BLaER1 (cell line): Measurements from ENCODE around the gene ITGA11.
"Not testable (repeated sequence)": the region's sequence is repeated elsewhere in the genome, so short reads cannot be mapped to it uniquely, and the experiment has no call there.

Experiments
- H3K27ac ChIP-seq: shearing (Covaris generic); formaldehyde crosslinking; 2 replicates; pipeline ENCODE4 v1.8.1; 2022
- H3K27me3 ChIP-seq: shearing (Covaris generic); formaldehyde crosslinking; 2 replicates; pipeline ENCODE4 v1.8.1; 2022
- H3K36me3 ChIP-seq: shearing (Covaris generic); formaldehyde crosslinking; 2 replicates; pipeline ENCODE4 v1.8.1; 2022
- H3K4me1 ChIP-seq: shearing (Covaris generic); formaldehyde crosslinking; 2 replicates; pipeline ENCODE4 v1.8.1; 2022
- H3K4me2 ChIP-seq: shearing (Covaris generic); formaldehyde crosslinking; 2 replicates; pipeline ENCODE4 v1.8.1; 2022
- H3K4me3 ChIP-seq: shearing (Covaris generic); formaldehyde crosslinking; 2 replicates; pipeline ENCODE4 v1.8.1; 2022
- H3K9ac ChIP-seq: shearing (Covaris generic); formaldehyde crosslinking; 2 replicates; pipeline ENCODE4 v1.8.1; 2022
- H3K9me3 ChIP-seq: shearing (Covaris generic); formaldehyde crosslinking; 2 replicates; pipeline ENCODE4 v1.8.1; 2022
- H4K20me1 ChIP-seq: shearing (Covaris generic); formaldehyde crosslinking; 2 replicates; pipeline ENCODE4 v1.8.1; 2022
- Cebpa-rat ChIP-seq: shearing (Covaris generic); IDR thresholded peaks from 2 replicates; pipeline ENCODE4 v1.8.1; 2022

ITGA11 gene

DNA sequence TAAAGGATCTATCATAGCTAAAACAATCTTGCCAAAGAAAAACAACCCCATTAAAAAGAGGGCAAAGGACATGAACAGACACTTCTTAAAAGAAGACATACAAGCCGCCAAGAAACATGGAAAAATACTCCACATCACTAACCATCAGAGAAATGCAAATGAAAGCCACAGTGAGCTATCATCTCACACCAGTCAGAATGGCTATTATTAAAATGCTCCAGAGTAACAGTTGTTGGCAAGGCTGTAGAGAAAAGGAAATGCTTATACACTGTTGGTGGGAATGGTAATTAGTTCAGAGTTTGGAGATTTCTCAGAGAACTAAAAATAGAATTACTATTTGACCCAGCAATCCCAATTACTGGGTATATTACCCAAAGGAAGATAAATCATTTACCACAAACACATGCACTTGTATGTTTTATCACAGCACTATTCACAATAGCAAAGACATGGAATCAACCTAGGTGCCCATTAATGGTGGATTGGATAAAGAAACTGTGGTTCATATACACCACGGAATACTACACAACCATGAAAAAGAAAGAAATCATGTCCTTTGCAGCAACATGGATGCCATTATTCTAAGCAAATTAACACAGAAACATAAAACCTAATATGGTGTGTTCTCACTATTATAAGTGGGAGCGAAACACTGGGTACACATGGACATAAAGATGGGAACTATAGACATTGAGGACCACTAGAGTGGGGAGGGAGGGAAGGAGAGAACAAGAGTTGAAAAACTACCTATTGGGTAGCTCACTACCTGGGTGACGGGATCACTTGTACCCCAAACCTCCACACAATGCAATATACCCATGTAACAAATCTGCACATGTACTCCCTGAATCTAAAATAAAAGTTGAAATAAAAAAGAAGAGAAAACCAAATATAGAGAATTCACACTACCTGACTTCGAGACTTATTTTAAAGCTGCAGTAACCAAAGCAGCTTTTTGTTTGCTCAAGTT is 32.6 kb downstream of the ITGA11 start:
- no peak for TF ChIP-seq Cebpa-rat
- H3K4me3 ChIP-seq, result no peak overlapping the region
- H3K4me1 ChIP-seq, result no peaks in the 10 kb centered on the region
- H3K36me3 ChIP-seq, result no peaks in the 10 kb centered on the region
- no peaks in the 10 kb centered on the region for H4K20me1 ChIP-seq
- no peaks in the 10 kb centered on the region for H3K9me3 ChIP-seq
- no peak overlapping the region for H3K27ac ChIP-seq
- H3K27me3 ChIP-seq, result no peaks in the 10 kb centered on the region
- no peak overlapping the region for H3K4me2 ChIP-seq
- no peak overlapping the region for H3K9ac ChIP-seq

DNA sequence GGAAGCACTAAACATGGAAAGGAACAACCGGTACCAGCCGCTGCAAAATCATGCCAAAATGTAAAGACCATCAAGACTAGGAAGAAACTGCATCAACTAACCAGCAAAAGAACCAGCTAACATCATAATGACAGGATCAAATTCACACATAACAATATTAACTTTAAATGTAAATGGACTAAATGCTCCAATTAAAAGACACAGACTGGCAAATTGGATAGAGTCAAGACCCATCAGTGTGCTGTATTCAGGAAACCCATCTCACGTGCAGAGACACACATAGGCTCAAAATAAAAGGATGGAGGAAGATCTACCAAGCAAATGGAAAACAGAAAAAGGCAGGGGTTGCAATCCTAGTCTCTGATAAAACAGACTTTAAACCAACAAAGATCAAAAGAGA is 34.0 kb downstream of the ITGA11 start:
- not testable (repeated sequence) for H3K9ac ChIP-seq, H3K9me3 ChIP-seq, H3K4me2 ChIP-seq, H3K27me3 ChIP-seq, H3K27ac ChIP-seq, H4K20me1 ChIP-seq, H3K4me1 ChIP-seq, H3K4me3 ChIP-seq, H3K36me3 ChIP-seq

DNA sequence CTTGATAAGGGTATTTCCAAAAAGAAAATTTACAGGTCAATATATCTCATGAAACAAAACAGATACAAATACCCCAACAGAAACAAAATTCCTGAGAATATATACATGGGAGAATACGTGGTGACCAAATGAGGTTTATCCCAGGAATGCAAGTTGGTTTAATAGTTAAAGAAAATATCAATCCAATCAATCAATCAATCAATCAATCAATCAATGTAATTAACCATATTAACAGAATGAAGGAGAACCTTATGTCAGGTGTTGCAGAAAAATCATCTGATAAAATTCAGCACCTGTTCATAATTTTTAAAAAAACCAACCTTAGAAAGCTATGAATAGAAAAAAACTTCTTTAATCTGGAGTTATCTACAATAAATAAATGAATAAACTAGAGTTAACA is 35.9 kb downstream of the ITGA11 start:
- Histone ChIP-seq H3K4me3 (no peak overlapping the region), H4K20me1 (no peaks in the 10 kb centered on the region), H3K4me1 (peaks cover 8% of the 10 kb centered on the region), H3K27me3 (no peaks in the 10 kb centered on the region), H3K9ac (no peak overlapping the region), H3K4me2 (no peak overlapping the region), H3K27ac (no peak overlapping the region), H3K36me3 (no peaks in the 10 kb centered on the region), H3K9me3 (peaks cover 7% of the 10 kb centered on the region)
- no peak for TF ChIP-seq Cebpa-rat

DNA sequence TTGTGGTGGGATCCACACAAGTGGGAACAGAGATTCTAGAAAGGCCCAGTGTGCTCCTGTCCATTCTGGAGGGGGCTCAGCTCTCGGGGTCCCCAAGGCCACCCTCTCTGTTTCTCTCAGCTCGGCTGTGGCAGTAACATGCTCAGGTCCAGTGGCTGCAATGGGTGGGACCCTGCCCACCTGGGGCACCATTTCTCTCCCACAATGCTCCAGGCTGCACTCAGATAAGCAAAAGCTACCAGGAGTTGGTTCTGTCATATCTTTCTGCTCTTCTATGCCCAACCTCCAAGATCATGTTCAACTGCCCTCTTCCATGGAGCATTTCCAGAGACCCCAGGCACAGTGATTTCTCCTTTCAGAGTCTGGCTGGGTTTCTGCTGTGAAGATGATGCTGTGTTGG is 40.8 kb downstream of the ITGA11 start:
- no peaks in the 10 kb centered on the region for H3K36me3 ChIP-seq
- H3K9ac ChIP-seq, result no peak overlapping the region
- no peak overlapping the region for H3K4me3 ChIP-seq
- H3K4me2 ChIP-seq, result peak overlapping the region; percentile 85
- H3K9me3 ChIP-seq, result peaks cover 7% of the 10 kb centered on the region
- H3K27me3 ChIP-seq, result no peaks in the 10 kb centered on the region
- H3K27ac ChIP-seq, result peak overlapping the region; percentile 60
- no peaks in the 10 kb centered on the region for H4K20me1 ChIP-seq
- H3K4me1 ChIP-seq, result peaks cover 35% of the 10 kb centered on the region
- TF ChIP-seq Cebpa-rat, result no peak

DNA sequence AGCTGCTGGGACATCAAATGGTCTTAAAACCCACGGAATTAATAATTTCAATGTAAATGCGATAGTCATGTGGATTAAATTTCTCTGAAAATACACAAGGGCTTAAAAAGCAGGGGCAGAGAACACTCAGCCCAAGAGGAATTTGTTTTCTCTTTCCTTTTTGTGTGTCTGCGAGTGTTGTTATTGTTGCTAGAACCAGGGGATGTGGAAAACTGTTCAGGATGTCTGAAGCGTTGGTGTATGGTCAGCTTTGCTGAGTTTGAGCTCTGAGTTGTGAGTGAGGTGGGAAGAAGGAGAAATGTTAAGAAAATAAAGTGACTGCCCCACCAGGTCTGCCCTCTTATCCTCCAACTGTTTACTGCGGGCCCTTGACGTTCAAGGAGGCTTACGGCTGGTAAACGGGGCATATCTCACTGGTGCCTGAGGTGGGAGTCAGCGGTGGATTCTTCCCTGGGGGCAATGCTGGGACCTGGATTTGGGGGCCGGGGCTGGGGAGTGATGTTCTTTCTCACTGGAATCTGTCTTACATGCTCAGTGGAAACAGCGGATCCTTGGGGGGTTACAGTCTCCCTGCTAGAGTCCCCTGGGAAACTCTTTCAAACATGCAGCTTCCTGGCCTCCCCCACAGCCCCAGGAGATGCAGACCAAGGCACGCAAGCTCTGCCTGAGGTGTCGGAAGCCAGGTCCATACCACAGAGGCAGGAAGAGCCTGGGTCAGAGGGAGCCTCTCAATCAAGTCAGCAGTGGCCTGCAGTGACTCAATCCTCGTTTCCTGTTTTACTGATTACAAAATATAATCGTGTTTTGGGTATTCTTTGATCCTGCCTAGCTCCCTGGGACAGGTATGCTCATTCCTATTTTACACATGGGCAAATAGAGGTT is 41.8 kb downstream of the ITGA11 start:
- Histone ChIP-seq H3K4me3 (peak overlapping the region; percentile 5; the same call in 1 of the 2 replicates), H3K4me2 (peak overlapping the region; percentile 85), H3K36me3 (no peaks in the 10 kb centered on the region), H3K27me3 (no peaks in the 10 kb centered on the region), H3K9me3 (peaks cover 7% of the 10 kb centered on the region), H3K4me1 (peaks cover 35% of the 10 kb centered on the region), H4K20me1 (no peaks in the 10 kb centered on the region), H3K9ac (peak overlapping the region; percentile 65; the same call in 1 of the 2 replicates), H3K27ac (peak overlapping the region; percentile 60)
- 0 out of 2 replicates have a peak, but pooled peaks have one; percentile 7 for TF ChIP-seq Cebpa-rat

DNA sequence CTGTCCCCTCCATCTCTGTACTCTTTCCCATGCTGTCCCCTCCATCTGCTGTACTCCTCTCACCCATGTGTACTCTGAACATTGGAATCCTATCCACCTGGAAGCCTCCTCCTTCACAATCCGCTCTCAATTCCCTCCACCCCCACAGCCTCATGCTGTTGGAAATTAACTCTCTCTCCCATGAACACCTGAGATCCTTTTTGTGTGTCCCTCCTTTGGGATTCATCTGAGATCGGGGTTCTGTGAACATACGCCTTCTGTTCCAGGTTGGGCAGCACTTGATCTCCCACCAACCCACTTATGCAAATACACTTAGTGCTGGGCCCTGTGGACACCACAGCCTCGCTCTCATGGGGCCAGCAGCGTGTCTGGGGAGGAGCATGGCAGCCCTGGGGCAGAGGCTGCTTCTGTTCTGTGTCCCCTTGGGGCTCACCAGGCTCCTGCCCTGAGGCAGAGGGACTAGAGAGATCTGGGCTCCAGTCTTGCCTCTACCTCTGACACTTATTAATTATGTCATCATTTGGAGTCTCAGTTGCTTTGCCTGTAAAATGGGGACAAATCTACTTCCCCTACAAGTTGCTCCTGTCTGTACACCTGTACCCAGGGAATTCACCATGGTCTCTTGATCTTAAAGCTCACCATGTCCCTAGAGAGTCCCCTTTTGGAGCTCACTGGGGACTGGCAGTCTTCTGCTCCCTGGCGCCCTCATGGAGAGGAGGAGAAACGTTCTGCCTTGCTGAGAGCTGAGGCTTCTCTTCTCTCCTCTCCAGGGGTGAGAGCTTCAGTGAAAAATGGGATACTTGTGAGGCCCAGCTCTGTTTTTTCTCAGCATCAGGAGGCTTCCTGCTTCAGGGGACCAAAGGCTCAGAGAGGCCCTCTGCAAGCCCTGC is 42.7 kb downstream of the ITGA11 start:
- peak overlapping the region; percentile 60; the same call in 1 of the 2 replicates for H3K27ac ChIP-seq
- no peaks in the 10 kb centered on the region for H3K27me3 ChIP-seq
- H3K4me2 ChIP-seq, result peak overlapping the region; percentile 85
- peak overlapping the region; percentile 65; the same call in 1 of the 2 replicates for H3K9ac ChIP-seq
- no peak for TF ChIP-seq Cebpa-rat
- no peaks in the 10 kb centered on the region for H3K36me3 ChIP-seq
- 0 out of 2 replicates have a peak overlapping the region, but pooled peaks have one; percentile 5 for H3K4me3 ChIP-seq
- peaks cover 7% of the 10 kb centered on the region for H3K9me3 ChIP-seq
- no peaks in the 10 kb centered on the region for H4K20me1 ChIP-seq
- peaks cover 35% of the 10 kb centered on the region for H3K4me1 ChIP-seq

DNA sequence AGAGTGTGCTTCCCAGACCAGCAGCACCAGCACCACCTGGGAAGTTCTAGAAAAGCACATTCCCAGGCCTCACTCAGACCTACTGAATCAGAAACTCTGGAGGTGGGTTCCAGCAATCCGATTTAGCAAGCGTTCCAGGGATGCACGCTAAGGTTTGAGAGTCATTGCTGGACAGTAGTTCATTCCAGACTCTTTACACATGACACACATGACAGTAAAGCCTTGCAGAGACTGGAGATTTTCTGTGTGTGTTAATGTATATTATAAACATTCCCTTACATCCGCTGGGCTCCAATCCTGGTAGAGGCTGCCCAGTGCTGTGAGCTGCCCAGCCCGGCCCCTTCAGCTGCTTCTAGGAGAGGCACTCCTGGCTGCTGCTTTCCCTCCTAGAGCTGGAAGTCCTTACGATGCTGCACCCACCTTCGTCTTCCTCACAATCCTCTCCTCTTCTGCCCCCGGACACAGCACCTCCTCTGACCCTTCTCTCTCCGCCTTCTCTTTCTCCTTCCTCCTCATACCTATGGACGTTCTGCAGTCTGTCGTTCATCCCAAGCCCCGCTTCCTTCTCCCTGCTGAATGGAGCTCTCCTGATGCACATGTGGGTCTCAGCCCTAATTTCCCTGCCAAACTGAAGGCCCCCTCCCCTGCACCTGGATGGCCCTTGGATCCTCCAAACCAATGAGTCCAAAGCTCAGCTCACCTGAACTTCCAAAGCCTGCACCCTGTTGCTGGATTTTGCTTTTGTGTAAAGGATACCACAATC is 44.4 kb downstream of the ITGA11 start:
- Histone ChIP-seq H3K36me3 (no peaks in the 10 kb centered on the region), H3K4me1 (peaks cover 35% of the 10 kb centered on the region), H3K9me3 (peaks cover 13% of the 10 kb centered on the region), H3K4me3 (no peak overlapping the region), H4K20me1 (no peaks in the 10 kb centered on the region), H3K27ac (no peak overlapping the region), H3K4me2 (no peak overlapping the region), H3K9ac (no peak overlapping the region), H3K27me3 (no peaks in the 10 kb centered on the region)
- no peak for TF ChIP-seq Cebpa-rat

DNA sequence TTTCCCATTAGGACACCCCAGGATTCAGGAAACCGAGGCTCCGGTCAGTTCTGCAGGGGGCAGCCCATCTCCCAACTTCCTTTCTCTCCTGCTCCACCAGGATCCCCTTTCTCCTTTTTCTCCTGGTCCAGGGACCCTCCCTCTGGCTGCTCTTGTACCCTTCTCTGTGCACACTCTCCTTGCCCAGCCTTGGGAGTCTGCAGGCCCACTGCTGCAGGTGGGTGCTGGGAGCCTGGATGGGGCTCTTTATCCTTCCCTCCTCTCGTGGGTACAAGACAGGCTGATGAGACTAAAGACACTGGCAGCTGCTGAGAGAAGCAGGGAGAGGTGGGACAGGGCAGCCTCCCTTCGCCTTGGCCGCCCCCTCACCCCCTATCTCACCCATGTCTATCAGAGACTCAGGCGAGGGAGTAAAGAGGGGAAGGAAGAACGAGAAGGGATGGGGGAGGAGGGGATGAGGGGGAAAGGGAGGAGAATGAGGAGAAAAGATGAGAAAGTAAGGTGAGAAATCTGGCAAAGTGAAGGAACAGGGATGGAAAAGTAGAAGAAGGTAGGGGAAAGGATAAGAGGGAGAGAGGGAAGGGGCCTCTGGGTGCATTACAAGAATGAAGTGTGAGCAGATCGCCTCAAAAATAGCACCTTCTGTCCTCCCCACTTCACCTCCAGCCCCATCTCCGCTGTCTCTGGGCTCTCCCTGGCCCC is 45.2 kb downstream of the ITGA11 start:
- no peak for TF ChIP-seq Cebpa-rat
- Histone ChIP-seq H3K4me1 (peaks cover 33% of the 10 kb centered on the region), H3K9ac (no peak overlapping the region), H3K27me3 (no peaks in the 10 kb centered on the region), H3K4me3 (no peak overlapping the region), H3K4me2 (no peak overlapping the region), H3K27ac (no peak overlapping the region), H3K9me3 (peaks cover 8% of the 10 kb centered on the region; the same call in 1 of the 2 replicates), H3K36me3 (no peaks in the 10 kb centered on the region), H4K20me1 (no peaks in the 10 kb centered on the region)
